TTC549 (cell line): ENCODE data around the gene SLC35F3.
A peak's percentile ranks its signal among the peaks of the same experiment; 100 is the strongest.

ENCODE experiments used
- FAIRE-seq: peaks from 2 replicates; lab custom pipeline; 2012; peaks lifted over from hg19 to GRCh38; lab: Jason Lieb, UNC

SLC35F3 gene

DNA sequence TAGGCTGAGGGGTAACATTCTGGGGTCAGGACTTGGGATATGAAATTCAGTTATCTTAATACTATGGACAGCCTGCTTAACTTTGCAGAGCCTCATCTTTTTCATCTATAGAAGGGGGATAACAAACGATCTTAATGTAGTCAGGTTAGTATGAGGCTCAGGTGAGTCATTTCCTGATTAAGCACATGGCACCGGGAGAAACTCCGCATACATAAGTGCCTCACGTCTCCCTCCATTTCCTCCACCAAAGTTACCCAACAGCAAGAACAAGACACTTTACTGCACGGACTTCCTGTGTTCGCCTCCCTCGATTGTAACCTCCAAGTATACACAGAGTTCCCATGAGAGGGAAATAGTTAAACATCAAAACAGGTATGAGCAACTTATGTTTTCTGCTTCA lies 356.1 kb downstream of the SLC35F3 start:
- FAIRE-seq: no peak

DNA sequence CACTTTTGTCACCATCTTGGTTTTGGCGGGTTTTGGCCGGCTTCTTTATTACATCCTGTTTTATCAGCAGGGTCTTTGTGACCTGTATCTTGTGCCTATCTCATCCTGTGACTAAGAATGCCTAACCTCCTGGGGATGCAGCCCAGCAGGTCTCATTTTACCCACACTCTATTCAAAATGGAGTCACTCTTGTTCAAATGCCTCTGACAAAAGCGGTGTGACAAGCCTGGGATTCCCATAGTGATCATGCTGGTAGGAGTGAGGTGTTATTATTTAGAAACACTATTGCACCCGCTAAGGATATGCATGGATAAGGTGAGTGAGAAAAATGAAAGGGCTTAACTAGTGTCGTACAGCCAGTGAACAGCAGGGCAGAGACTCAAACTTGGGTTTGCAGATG lies 357.1 kb downstream of the SLC35F3 start:
- FAIRE-seq: no peak

DNA sequence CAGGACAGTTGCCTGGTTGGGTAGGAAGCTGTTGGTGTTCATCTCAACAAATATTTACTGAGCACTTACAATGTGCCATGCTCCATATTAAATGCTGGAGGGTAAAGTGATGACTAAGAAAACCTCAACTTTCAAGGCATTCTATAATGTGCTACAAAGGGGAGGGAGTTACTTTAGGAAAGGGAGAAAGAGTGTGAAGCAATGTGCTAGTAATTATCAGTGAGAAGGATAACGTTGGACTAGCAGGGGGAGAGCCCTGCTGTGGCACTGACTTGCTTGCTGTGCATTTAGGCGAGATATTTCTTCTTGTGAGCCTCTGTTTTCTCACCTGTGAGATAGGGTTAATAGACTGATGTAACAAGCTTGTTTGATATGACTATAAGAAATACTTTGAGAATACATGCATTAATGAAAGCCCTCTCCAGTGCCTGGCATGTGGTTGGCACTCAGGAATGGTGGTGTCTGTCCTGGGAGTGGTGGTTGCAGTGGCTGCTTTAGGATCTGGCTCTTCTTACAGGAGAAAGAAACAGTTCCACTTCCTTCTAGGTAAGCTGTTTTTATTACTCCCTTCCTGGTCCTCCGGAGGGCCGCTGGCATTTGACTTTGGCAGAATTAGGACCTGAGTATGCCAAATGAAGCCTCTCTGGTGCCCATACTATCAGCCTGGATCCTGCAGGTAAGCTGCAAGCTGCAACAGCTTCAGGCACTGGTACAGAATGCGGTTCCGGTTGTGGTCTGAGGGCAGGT lies 357.7 kb downstream of the SLC35F3 start:
- FAIRE-seq: no peak

DNA sequence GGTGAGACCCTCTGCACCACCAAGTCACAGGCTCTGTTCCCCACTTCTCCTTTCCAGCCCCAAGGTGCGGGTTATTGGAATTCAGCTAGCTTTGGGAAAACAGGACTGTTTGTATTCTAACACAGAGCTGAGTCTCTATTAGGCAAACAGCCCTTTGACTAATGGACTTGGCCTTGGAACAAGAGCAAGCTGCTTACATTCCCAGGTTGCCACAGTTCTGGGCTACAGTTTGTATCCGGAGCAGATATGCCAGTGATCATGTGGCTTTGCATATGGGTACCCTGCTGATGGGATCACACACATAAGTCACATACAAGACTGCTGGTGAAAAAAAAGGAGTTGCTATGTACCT lies 358.3 kb downstream of the SLC35F3 start:
- no peak for FAIRE-seq

DNA sequence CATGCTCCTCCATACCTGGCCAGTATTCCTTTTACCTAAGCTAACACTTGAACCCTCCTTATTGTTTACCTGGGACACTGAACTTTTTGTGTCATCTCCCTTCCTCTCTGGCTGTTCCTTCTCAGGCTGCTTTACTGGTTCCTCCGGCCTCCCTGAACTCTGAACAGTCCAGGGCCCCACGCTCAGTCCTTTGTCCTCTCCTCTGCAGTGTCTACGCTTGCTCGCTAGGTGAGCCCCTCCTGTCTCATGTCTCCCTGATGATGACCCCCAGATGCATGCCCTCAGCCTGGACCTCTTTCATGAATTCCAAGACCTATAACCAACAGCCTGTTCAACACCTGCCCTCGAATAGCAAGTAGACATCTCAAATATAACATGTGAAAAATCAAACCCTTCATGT lies 360.4 kb downstream of the SLC35F3 start:
- no peak for FAIRE-seq

- no peak for FAIRE-seq
These were observed 360.8 kb downstream of the SLC35F3 start for GRCh38 chr1:234265321-234265720.

DNA sequence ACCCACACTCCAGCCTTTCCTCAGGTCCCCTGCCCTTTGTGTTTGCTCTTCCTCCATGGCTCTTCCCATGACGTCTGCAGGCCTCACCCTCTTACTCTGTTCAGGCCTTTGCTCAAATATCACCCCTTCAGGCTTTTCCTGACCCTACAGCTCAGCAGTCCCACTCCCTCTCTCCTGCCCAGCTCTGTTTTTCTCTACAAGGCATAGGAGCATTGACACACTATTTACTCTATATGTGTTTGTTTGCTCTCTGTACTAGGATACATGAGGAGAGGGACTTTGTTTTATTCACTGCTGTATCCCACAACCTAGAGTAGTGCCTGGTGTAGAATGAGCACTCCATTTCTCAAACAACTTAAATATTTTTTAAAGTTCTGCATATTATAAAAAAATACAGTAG lies 361.4 kb downstream of the SLC35F3 start:
- no peak for FAIRE-seq

DNA sequence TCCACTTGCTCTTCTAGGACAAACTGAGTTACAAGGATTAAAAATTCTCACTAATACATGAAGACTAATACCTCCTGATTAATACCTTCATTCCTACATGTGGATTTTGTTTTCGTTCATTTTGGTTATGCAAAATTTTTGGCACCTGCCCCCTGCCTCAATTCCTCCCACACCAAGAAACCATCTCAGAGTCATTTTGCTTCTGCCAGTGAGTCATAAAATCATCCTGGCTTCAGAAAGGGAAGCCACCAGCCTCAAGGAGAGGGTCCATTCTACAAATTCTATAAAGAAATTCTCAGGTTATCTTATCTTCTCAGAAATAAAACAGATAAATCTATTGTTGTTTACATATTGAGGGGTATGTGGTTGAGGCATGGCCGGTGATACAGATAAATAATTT lies 365.6 kb downstream of the SLC35F3 start:
- no peak for FAIRE-seq

GRCh38 chr1:234270581-234271242 lies 366.2 kb downstream of the SLC35F3 start:
- no peak for FAIRE-seq

GRCh38 chr1:234271243-234271606 lies 366.7 kb downstream of the SLC35F3 start:
- FAIRE-seq: peak; percentile 25

- no peak for FAIRE-seq
These were observed 368.3 kb downstream of the SLC35F3 start for GRCh38 chr1:234272656-234273312.

- no peak for FAIRE-seq
These were observed 369.5 kb downstream of the SLC35F3 start for GRCh38 chr1:234273981-234274380.

DNA sequence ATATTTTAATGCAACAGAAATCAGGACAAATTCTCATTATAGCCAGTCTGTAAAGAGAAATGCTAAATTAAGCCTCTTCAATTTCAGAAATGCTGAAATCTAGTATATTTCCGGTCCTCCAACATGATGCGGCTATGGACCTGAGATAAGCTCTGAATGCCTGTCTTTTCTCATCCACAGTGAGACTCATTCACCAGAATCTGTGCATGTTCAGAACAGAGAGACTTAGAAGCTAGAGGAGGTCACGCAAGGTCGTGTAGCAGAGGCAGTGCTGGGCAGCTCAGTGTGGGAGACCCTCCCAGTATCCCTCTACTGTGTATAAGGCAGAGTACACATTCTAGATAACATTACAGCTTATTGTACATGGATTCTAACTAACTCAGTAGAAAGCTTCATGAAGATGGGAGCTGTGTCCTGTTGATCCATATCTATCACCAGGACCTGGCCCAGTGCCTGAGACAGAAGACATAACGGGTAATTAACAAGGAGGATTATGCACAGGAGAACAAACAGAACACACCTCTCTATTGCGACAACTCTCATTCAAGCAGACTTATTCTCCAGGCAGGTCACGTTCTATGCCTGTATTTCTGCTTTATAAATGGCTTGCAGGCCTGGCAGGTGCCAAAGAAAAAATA lies 371.8 kb downstream of the SLC35F3 start:
- no peak for FAIRE-seq

- FAIRE-seq: no peak
These were observed 372.8 kb downstream of the SLC35F3 start for GRCh38 chr1:234277161-234277868.

- no peak for FAIRE-seq
These were observed 374.5 kb downstream of the SLC35F3 start for GRCh38 chr1:234279021-234279420.

DNA sequence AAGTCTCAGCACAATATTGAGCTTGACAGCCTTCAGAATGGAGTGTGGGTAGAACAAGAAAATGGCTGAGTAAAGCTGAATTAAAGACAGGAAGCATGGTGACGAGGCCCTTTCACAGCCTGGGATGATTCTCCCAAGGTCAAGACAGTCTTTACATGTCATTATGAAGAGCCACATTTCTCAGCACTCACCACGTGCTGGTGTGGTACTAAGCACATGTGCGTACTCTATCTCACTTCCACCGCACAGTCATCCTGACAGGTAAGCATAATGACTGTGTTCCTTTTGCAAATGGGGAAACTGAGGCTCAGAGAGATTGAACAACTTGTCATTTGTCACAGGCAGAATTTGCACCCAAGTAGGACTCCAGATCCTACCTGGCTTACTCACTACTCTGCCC lies 376.0 kb downstream of the SLC35F3 start:
- no peak for FAIRE-seq

GRCh38 chr1:234281826-234282489 lies 377.5 kb downstream of the SLC35F3 start:
- FAIRE-seq: no peak

DNA sequence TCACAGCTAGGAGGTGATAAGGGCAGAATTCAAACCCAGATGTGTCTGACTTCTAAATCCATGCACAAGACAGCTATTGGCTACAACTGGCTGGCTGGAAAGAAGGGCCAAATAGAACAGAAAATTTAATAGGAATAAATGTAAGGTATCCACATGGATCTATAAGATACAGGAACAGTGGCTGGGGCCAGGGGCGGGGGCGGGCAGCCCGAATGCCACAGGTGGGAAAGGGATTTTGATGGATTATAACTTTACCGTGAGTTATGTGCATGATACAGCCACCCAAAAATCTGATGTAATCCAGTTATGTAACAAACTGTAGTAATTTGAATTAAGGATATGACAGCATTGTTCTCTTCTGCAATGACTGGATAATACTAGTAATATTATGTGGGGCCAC lies 381.7 kb downstream of the SLC35F3 start:
- FAIRE-seq: no peak

DNA sequence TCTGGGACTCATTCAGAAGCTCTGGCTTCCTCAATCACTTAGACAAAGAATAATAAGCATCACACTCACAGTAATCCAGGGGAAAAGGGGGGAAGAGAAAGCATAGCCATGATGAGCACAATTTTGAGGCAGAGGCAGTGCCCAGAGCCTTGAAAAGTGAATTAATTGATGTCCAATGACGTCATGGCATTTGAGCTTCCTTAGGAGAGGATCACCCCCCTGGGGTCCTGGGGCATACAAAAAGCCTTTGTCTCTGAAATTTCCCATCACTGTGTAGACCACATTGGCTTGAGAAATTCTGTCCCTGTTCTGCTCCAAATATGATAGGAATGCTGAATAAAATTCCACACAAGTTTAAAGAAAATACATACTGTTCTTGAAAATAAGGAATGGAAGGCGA lies 384.5 kb downstream of the SLC35F3 start:
- FAIRE-seq: no peak

DNA sequence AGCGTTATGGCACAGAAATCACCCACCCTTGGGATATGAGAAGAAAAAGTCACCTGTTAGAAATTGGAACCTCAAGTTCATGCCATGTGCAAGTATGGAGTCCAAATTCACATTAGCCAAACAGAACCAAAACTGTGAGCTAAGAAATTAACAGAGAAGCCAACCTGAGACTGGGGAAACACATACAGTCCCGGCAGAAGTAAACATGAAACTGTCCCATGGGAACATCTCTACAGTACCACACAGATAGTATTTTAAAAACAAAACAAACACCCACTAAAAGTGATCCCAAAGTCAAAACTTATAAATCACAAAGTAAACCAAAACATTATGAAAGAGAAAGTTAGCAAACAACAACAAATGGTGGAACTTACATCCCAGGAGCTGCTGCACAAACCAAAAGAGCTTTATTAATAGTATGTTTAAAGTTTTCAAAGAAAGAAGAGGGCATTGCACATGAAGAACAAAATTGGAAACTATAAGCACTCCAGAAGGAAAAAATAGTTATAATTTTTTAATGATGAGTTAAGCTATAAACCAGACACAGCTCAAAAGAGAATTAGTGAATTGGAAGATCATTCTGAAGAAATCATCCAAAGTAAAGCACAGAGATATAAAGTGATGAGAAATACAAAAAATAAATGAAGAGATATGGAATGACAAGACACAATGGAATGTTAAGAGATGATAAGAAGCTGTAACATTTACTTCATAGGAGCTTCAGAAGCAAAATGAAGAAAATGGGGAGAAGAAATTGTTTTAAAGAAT lies 385.2 kb downstream of the SLC35F3 start:
- peak; percentile 50 for FAIRE-seq

- FAIRE-seq: no peak
These were observed 387.5 kb downstream of the SLC35F3 start for GRCh38 chr1:234292011-234292410.
